ENCODE measurements around the gene PIH1D1.

Gene PIH1D1

GRCh38 chr19:49423985-49424303 lies 27.7 kb downstream of the PIH1D1 start:
- peak overlapping the region in 1 of 2 donors; percentile 1 for H3K27ac Mint-ChIP-seq
- ATAC-seq (peak; percentile 57), DNase-seq (no peak)
- no peaks in the 10 kb centered on the region for H3K9me3 Mint-ChIP-seq
- H3K4me3 Mint-ChIP-seq, result peak overlapping the region; percentile 46 to 59
- H3K27me3 Mint-ChIP-seq, result peaks cover 100% of the 10 kb centered on the region
- H3K4me1 Mint-ChIP-seq, result peaks cover 80% of the 10 kb centered on the region

- H3K4me3 Mint-ChIP-seq, result peak within 1 kb of the TSS; percentile 74 to 89
- peak within 1 kb of the TSS in 1 of 2 donors; percentile 5 for H3K27ac Mint-ChIP-seq
- ATAC-seq (peak; percentile 2), DNase-seq (no peak)
- H3K4me1 Mint-ChIP-seq, result peaks cover 74% of the 10 kb centered on the region
- peaks cover 100% of the 10 kb centered on the region for H3K27me3 Mint-ChIP-seq
- H3K9me3 Mint-ChIP-seq, result no peaks in the 10 kb centered on the region
Measured at GRCh38 chr19:49423071-49423984, 28.3 kb downstream of the PIH1D1 start, which contains the start of gene PTH2. Gene PTH2, minus strand, starts transcription at chr19:49423441. Its CDS starts 102 bp downstream, at chr19:49423339.

GRCh38 chr19:49422407-49423070 lies 29.1 kb downstream of the PIH1D1 start:
- Mint-ChIP-seq H3K9me3 (no peaks in the 10 kb centered on the region), H3K4me3 (peak overlapping the region; percentile 74 to 89), H3K4me1 (peaks cover 66% of the 10 kb centered on the region), H3K27me3 (peaks cover 100% of the 10 kb centered on the region), H3K27ac (peak overlapping the region in 1 of 2 donors; percentile 5)
- ATAC-seq (peak; percentile 68), DNase-seq (peak; percentile 55 to 60)

GRCh38 chr19:49421878-49422202 lies 29.8 kb downstream of the PIH1D1 start:
- peak overlapping the region; percentile 66 to 69 for H3K4me3 Mint-ChIP-seq
- no peaks in the 10 kb centered on the region for H3K9me3 Mint-ChIP-seq
- H3K4me1 Mint-ChIP-seq, result peaks cover 59% of the 10 kb centered on the region
- H3K27ac Mint-ChIP-seq, result no peak overlapping the region
- peaks cover 100% of the 10 kb centered on the region for H3K27me3 Mint-ChIP-seq
- DNase-seq (no peak), ATAC-seq (no peak)

- ATAC-seq, result peak; percentile 17
- DNase-seq, result peak in 1 of 2 donors; percentile 41
- H3K4me1 Mint-ChIP-seq, result peaks cover 53% of the 10 kb centered on the region
- H3K9me3 Mint-ChIP-seq, result no peaks in the 10 kb centered on the region
- no peak overlapping the region for H3K27ac Mint-ChIP-seq
- peaks cover 97% of the 10 kb centered on the region for H3K27me3 Mint-ChIP-seq
- peak overlapping the region; percentile 66 to 69 for H3K4me3 Mint-ChIP-seq
Measured at GRCh38 chr19:49421039-49421877, 30.4 kb downstream of the PIH1D1 start.

GRCh38 chr19:49420227-49420626 lies 31.4 kb downstream of the PIH1D1 start:
- no peak for DNase-seq
- H3K27ac Mint-ChIP-seq, result no peak overlapping the region
- H3K4me1 Mint-ChIP-seq, result peaks cover 43% of the 10 kb centered on the region

GRCh38 chr19:49419173-49419572 lies 32.4 kb downstream of the PIH1D1 start:
- Mint-ChIP-seq H3K27ac (no peak overlapping the region), H3K9me3 (no peaks in the 10 kb centered on the region), H3K4me3 (no peak overlapping the region), H3K27me3 (peaks cover 76% of the 10 kb centered on the region), H3K4me1 (peaks cover 36% of the 10 kb centered on the region)
- DNase-seq (no peak), ATAC-seq (no peak)

More at GRCh38 chr19:49420227-49420626, 31.4 kb downstream of the PIH1D1 start:
- no peak overlapping the region for H3K4me3 Mint-ChIP-seq
- H3K27me3 Mint-ChIP-seq, result peaks cover 87% of the 10 kb centered on the region
- H3K9me3 Mint-ChIP-seq, result no peaks in the 10 kb centered on the region
- ATAC-seq, result no peak

GRCh38 chr19:49418511-49418910 lies 33.1 kb downstream of the PIH1D1 start:
- Mint-ChIP-seq H3K4me1 (peaks cover 29% of the 10 kb centered on the region), H3K9me3 (no peaks in the 10 kb centered on the region), H3K27me3 (peaks cover 70% of the 10 kb centered on the region), H3K4me3 (no peak overlapping the region), H3K27ac (no peak overlapping the region)
- ATAC-seq (no peak), DNase-seq (no peak)

GRCh38 chr19:49417088-49417487 lies 34.5 kb downstream of the PIH1D1 start:
- H3K27me3 Mint-ChIP-seq, result peaks cover 55% of the 10 kb centered on the region
- H3K4me1 Mint-ChIP-seq, result peaks cover 18% of the 10 kb centered on the region
- no peak for DNase-seq
- no peak overlapping the region for H3K4me3 Mint-ChIP-seq
- no peak overlapping the region for H3K27ac Mint-ChIP-seq
- no peaks in the 10 kb centered on the region for H3K9me3 Mint-ChIP-seq
- no peak for ATAC-seq

GRCh38 chr19:49415810-49416200 lies 35.8 kb downstream of the PIH1D1 start:
- no peak overlapping the region for H3K27ac Mint-ChIP-seq
- ATAC-seq, result no peak
- peaks cover 43% of the 10 kb centered on the region for H3K27me3 Mint-ChIP-seq
- DNase-seq, result no peak
- H3K9me3 Mint-ChIP-seq, result no peaks in the 10 kb centered on the region
- peaks cover 18% of the 10 kb centered on the region for H3K4me1 Mint-ChIP-seq
- H3K4me3 Mint-ChIP-seq, result no peak overlapping the region

GRCh38 chr19:49415102-49415809 lies 36.4 kb downstream of the PIH1D1 start:
- DNase-seq, result no peak
- no peak for ATAC-seq
- Mint-ChIP-seq H3K4me3 (no peak overlapping the region), H3K9me3 (no peaks in the 10 kb centered on the region), H3K27ac (peak overlapping the region in 1 of 2 donors; percentile 75), H3K27me3 (peaks cover 37% of the 10 kb centered on the region), H3K4me1 (peaks cover 17% of the 10 kb centered on the region)

GRCh38 chr19:49414256-49414655 lies 37.4 kb downstream of the PIH1D1 start:
- Mint-ChIP-seq H3K27ac (no peak overlapping the region), H3K9me3 (no peaks in the 10 kb centered on the region), H3K27me3 (peaks cover 27% of the 10 kb centered on the region), H3K4me1 (peaks cover 27% of the 10 kb centered on the region), H3K4me3 (no peak overlapping the region)
- DNase-seq (no peak), ATAC-seq (no peak)

- H3K4me1 Mint-ChIP-seq, result peaks cover 36% of the 10 kb centered on the region
- DNase-seq (no peak), ATAC-seq (no peak)
- no peaks in the 10 kb centered on the region for H3K9me3 Mint-ChIP-seq
- H3K4me3 Mint-ChIP-seq, result no peak overlapping the region
- H3K27ac Mint-ChIP-seq, result no peak overlapping the region
- H3K27me3 Mint-ChIP-seq, result peaks cover 18% of the 10 kb centered on the region
Measured at GRCh38 chr19:49413348-49413747, 38.3 kb downstream of the PIH1D1 start.

- peaks cover 3% of the 10 kb centered on the region for H3K27me3 Mint-ChIP-seq
- H3K4me3 Mint-ChIP-seq, result no peak overlapping the region
- ATAC-seq, result no peak
- peak overlapping the region in 1 of 2 donors; percentile 16 for H3K27ac Mint-ChIP-seq
- no peak for DNase-seq
- no peaks in the 10 kb centered on the region for H3K9me3 Mint-ChIP-seq
- peaks cover 46% of the 10 kb centered on the region for H3K4me1 Mint-ChIP-seq
Measured at GRCh38 chr19:49411681-49412326, 39.8 kb downstream of the PIH1D1 start.
